ENCODE results near the gene PLCB1. TPM values are rescaled to one million over a fixed set of nuclear protein-coding genes. Genes with fewer than 3 reads are reported as not detected.
"Not testable (repeated sequence)": the region's sequence is repeated elsewhere in the genome, so short reads cannot be mapped to it uniquely, and the experiment has no call there.

PLCB1 gene
- total RNA-seq, 2 experiments from 2014 or later: 3.1 to 3.6 TPM

GRCh38 chr20:8376940-8377339 is 244.9 kb downstream of the PLCB1 start:
- no peaks in the 10 kb centered on the region for H3K9me3 Mint-ChIP-seq
- DNase-seq (no peak), ATAC-seq (no peak)
- no peak overlapping the region for H3K4me3 Mint-ChIP-seq
- TF ChIP-seq CTCF (IDR thresholded peaks at IDR 0.05): no peak
- intact Hi-C loops (cut with micrococcal nuclease): no loop called here
- CTCF ChIA-PET: interaction anchor here (3.9 kb wide), 1 partner anchor 10 kb away, joined by 17 read pairs; no protein-coding TSS in a partner anchor
- no peaks in the 10 kb centered on the region for H3K4me1 Mint-ChIP-seq (ENCODE audit: low read depth)
- H3K27me3 Mint-ChIP-seq: no peaks in the 10 kb centered on the region
- H3K36me3 Mint-ChIP-seq (ENCODE audit: low read depth): peaks cover 1% of the 10 kb centered on the region
- no peak overlapping the region for H3K27ac Mint-ChIP-seq
- POLR2A ChIA-PET: no interaction called here

- POLR2A ChIA-PET; H3K36me3 Mint-ChIP-seq (ENCODE audit: low read depth); ATAC-seq; H3K9me3 Mint-ChIP-seq; CTCF ChIA-PET; H3K27ac Mint-ChIP-seq; intact Hi-C loops (cut with micrococcal nuclease); H3K27me3 Mint-ChIP-seq; H3K4me1 Mint-ChIP-seq (ENCODE audit: low read depth); DNase-seq; H3K4me3 Mint-ChIP-seq: not testable (repeated sequence)
Observed at GRCh38 chr20:8379125-8379524, 247.1 kb downstream of the PLCB1 start.

- peaks cover 2% of the 10 kb centered on the region for H3K4me1 Mint-ChIP-seq (ENCODE audit: low read depth)
- H3K27me3 Mint-ChIP-seq: no peaks in the 10 kb centered on the region
- DNase-seq (no peak), ATAC-seq (no peak)
- ChIA-PET CTCF (interaction anchor here (1.7 kb wide), 1 partner anchor 337 kb away, joined by 8 read pairs; no protein-coding TSS in a partner anchor), POLR2A (no interaction called here)
- H3K9me3 Mint-ChIP-seq: no peaks in the 10 kb centered on the region
- no peak overlapping the region for H3K4me3 Mint-ChIP-seq
- no peaks in the 10 kb centered on the region for H3K36me3 Mint-ChIP-seq (ENCODE audit: low read depth)
- no peak for TF ChIP-seq CTCF (IDR thresholded peaks at IDR 0.05)
- H3K27ac Mint-ChIP-seq: no peak overlapping the region
- intact Hi-C loops (cut with micrococcal nuclease): loop anchor here (5.0 to 10.0 kb wide), 2 partner anchors 253 to 340 kb away; partner anchors contain the start of gene PLCB1
Observed at GRCh38 chr20:8385247-8385646, 253.2 kb downstream of the PLCB1 start.

GRCh38 chr20:8386991-8387390 is 254.9 kb downstream of the PLCB1 start:
- Mint-ChIP-seq H3K27me3 (no peaks in the 10 kb centered on the region), H3K27ac (no peak overlapping the region), H3K4me3 (no peak overlapping the region), H3K9me3 (no peaks in the 10 kb centered on the region), H3K36me3 (ENCODE audit: low read depth) (no peaks in the 10 kb centered on the region), H3K4me1 (ENCODE audit: low read depth) (peaks cover 2% of the 10 kb centered on the region)
- no peak for TF ChIP-seq CTCF (IDR thresholded peaks at IDR 0.05)
- ATAC-seq: no peak
- ChIA-PET POLR2A (no interaction called here), CTCF (interaction anchor here (1.0 to 4.0 kb wide), 7 partner anchors 11 to 344 kb away, joined by 4 to 21 read pairs (median 8); partner anchors contain the start of gene PLCB1)
- intact Hi-C loops (cut with micrococcal nuclease): loop anchor here (5.0 to 10.0 kb wide), 2 partner anchors 255 to 342 kb away; partner anchors contain the start of gene PLCB1
- DNase-seq: no peak

GRCh38 chr20:8388141-8388540 is 256.1 kb downstream of the PLCB1 start:
- H3K4me3 Mint-ChIP-seq: no peak overlapping the region
- intact Hi-C loops (cut with micrococcal nuclease): loop anchor here (5.0 to 10.0 kb wide), 2 partner anchors 256 to 343 kb away; partner anchors contain the start of gene PLCB1
- no peak overlapping the region for H3K27ac Mint-ChIP-seq
- H3K27me3 Mint-ChIP-seq: no peaks in the 10 kb centered on the region
- H3K4me1 Mint-ChIP-seq (ENCODE audit: low read depth): peaks cover 2% of the 10 kb centered on the region
- DNase-seq: no peak
- POLR2A ChIA-PET: no interaction called here
- ATAC-seq: no peak
- H3K36me3 Mint-ChIP-seq (ENCODE audit: low read depth): no peaks in the 10 kb centered on the region
- CTCF ChIA-PET: interaction anchor here (0.6 to 4.0 kb wide), 11 partner anchors 12 to 345 kb away, joined by 3 to 21 read pairs (median 5); partner anchors contain the start of gene PLCB1
- no peak for TF ChIP-seq CTCF (IDR thresholded peaks at IDR 0.05)
- no peaks in the 10 kb centered on the region for H3K9me3 Mint-ChIP-seq
